IMR-90 (cell line): ENCODE results near the gene CPSF4L. TPM values are rescaled to one million over a fixed set of nuclear protein-coding genes. Genes with fewer than 3 reads are reported as not detected.

Experiments
- ATAC-seq: fragments of 200-7000 bp; cut with Tn5 transposase; 2 replicates; pipeline ENCODE4 v1.9.1; 2020; ENCODE audit warnings: low read depth, mild to moderate bottlenecking, moderate library complexity
- BruUV-seq: library from RNA; stranded (reverse); fragments of 400-500 nt; replicated peaks from 2 replicates; lab custom pipeline; 2021; lab: Mats Ljungman, UMichigan
- CTCF ChIA-PET: fragments of 300-600 bp; formaldehyde crosslinking; extraction: SDS; loops from one replicate; lab custom pipeline; 2021; ENCODE audit warnings: antibody characterized with exemption; lab: Yijun Ruan, JAX
- POLR2A ChIA-PET: fragments of 300-600 bp; sonication (Branson Sonifier 250); formaldehyde crosslinking; loops from one replicate; lab custom pipeline; 2022; ENCODE audit warnings: antibody characterized with exemption; ENCODE audit not compliant: unreplicated experiment; lab: Charles Lee
- DNase-seq: peaks from one replicate; pipeline ENCODE4 v3.0.0; 2013
- H2AFZ ChIP-seq: replicated peaks from 2 replicates; pipeline ENCODE3; 2013; ENCODE audit warnings: low read length, mild to moderate bottlenecking; ENCODE audit not compliant: poor library complexity
- H2AK5ac ChIP-seq: 2 replicates; pipeline ENCODE4 v1.6.1; 2013; ENCODE audit warnings: low read depth, low read length, inconsistent platforms
- H2AK9ac ChIP-seq: replicated peaks from 2 replicates; pipeline ENCODE3; 2013; ENCODE audit warnings: mild to moderate bottlenecking, low read depth, low read length, moderate library complexity; ENCODE audit not compliant: poor library complexity
- H2BK120ac ChIP-seq: 2 replicates; pipeline ENCODE4 v1.6.1; 2013; ENCODE audit warnings: low read depth, low read length, inconsistent platforms
- H2BK15ac ChIP-seq: 3 replicates; pipeline ENCODE4 v1.6.1; 2013; ENCODE audit warnings: low read depth, low read length, inconsistent platforms
- H2BK20ac ChIP-seq: 2 replicates; pipeline ENCODE4 v1.6.1; 2013; ENCODE audit warnings: low read depth, mild to moderate bottlenecking, inconsistent platforms, low read length, moderate library complexity
- H2BK5ac ChIP-seq: 2 replicates; pipeline ENCODE4 v1.6.1; 2013; ENCODE audit warnings: mild to moderate bottlenecking, low read depth, low read length, inconsistent platforms; ENCODE audit not compliant: poor library complexity, severe bottlenecking
- H3K14ac ChIP-seq: replicated peaks from 2 replicates; pipeline ENCODE4 v1.6.1; 2013; ENCODE audit warnings: low read depth, low read length, inconsistent platforms
- H3K18ac ChIP-seq: 2 replicates; pipeline ENCODE4 v1.6.1; 2013; ENCODE audit warnings: low read depth, low read length, control low read depth
- H3K23ac ChIP-seq: 2 replicates; pipeline ENCODE4 v1.6.1; 2013; ENCODE audit warnings: low read depth, low read length, inconsistent platforms
- H3K27ac ChIP-seq: 2 replicates; pipeline ENCODE4 v1.5.1; 2013; ENCODE audit warnings: mild to moderate bottlenecking, control low read depth, low read length; ENCODE audit not compliant: insufficient read depth
- H3K27me3 ChIP-seq: 2 replicates; pipeline ENCODE4 v1.6.1; 2013; ENCODE audit warnings: low read length; ENCODE audit not compliant: control insufficient read depth, insufficient read depth
- H3K36me3 ChIP-seq: 2 replicates; pipeline ENCODE4 v1.6.1; 2013; ENCODE audit warnings: low read length, mixed read lengths; ENCODE audit not compliant: control insufficient read depth, insufficient read depth
- H3K4ac ChIP-seq: 2 replicates; pipeline ENCODE4 v1.6.1; 2013; ENCODE audit warnings: low read depth, low read length, inconsistent platforms
- H3K4me1 ChIP-seq: 2 replicates; pipeline ENCODE4 v1.6.1; 2013; ENCODE audit warnings: low read length, mixed read lengths; ENCODE audit not compliant: control insufficient read depth, insufficient read depth
- H3K4me2 ChIP-seq: 2 replicates; pipeline ENCODE4 v1.6.1; 2013; ENCODE audit warnings: low read depth, mild to moderate bottlenecking, control low read depth, low read length, moderate library complexity
- H3K4me3 ChIP-seq: 2 replicates; pipeline ENCODE4 v1.5.1; 2013; ENCODE audit warnings: low read depth, mild to moderate bottlenecking, control low read depth, low read length, moderate library complexity; ENCODE audit not compliant: insufficient read depth
- H3K56ac ChIP-seq: 2 replicates; pipeline ENCODE4 v1.6.1; 2013; ENCODE audit warnings: low read length, inconsistent platforms; ENCODE audit not compliant: insufficient read depth; ENCODE audit errors: extremely low read depth
- H3K79me1 ChIP-seq, 2 experiments: 2 replicates each; pipeline ENCODE4 v1.6.1; 2013; ENCODE audit warnings: low read length in 2 of 2, inconsistent platforms in 1 of 2, low read depth in 1 of 2
- H3K9ac ChIP-seq: 2 replicates; pipeline ENCODE4 v1.6.1; 2013; ENCODE audit warnings: low read depth, low read length, control low read depth
- H3K9me1 ChIP-seq: 2 replicates; pipeline ENCODE4 v1.6.1; 2013; ENCODE audit warnings: low read length, inconsistent platforms; ENCODE audit not compliant: insufficient read depth
- H3K9me3 ChIP-seq: 2 replicates; pipeline ENCODE4 v1.6.1; 2013; ENCODE audit warnings: low read length; ENCODE audit not compliant: control insufficient read depth, insufficient read depth
- H4K20me1 ChIP-seq: 2 replicates; pipeline ENCODE4 v1.6.1; 2013; ENCODE audit warnings: low read length, inconsistent platforms; ENCODE audit not compliant: insufficient read depth
- H4K5ac ChIP-seq: 2 replicates; pipeline ENCODE4 v1.6.1; 2013; ENCODE audit warnings: mild to moderate bottlenecking, low read depth, low read length, control low read depth
- H4K8ac ChIP-seq, 2 experiments: 2 replicates each; pipeline ENCODE4 v1.6.1; 2013; ENCODE audit warnings: low read depth in 2 of 2, low read length in 2 of 2, control low read depth in 1 of 2, inconsistent platforms in 1 of 2
- H4K91ac ChIP-seq: 2 replicates; pipeline ENCODE4 v1.6.1; 2013; ENCODE audit warnings: low read depth, low read length, inconsistent platforms; ENCODE audit not compliant: insufficient read depth
- RFX5 ChIP-seq: IDR thresholded peaks from 2 replicates; pipeline ENCODE4 v1.8.0; 2012; ENCODE audit warnings: low read depth, mild to moderate bottlenecking, low read length, moderate library complexity
- SMC3 ChIP-seq: fragments of 150-350 bp; IDR thresholded peaks from 2 replicates; pipeline ENCODE4 v1.6.1; 2016; ENCODE audit warnings: low read depth, mild to moderate bottlenecking, antibody characterized with exemption, low read length, moderate library complexity
- USF2 ChIP-seq: fragments of 150-350 bp; IDR thresholded peaks from 2 replicates; pipeline ENCODE4 v1.6.1; 2017; ENCODE audit warnings: mild to moderate bottlenecking, antibody characterized with exemption, low read length, low read depth
- WGBS, 2 experiments: methylation state at CpG; one replicate each; pipeline versions ENCODE4 v1.1.5 to v1.1.7; 2013; ENCODE audit warnings: missing lambda C conversion rate in 2 of 2; ENCODE audit not compliant: insufficient read length in 1 of 2; ENCODE audit errors: extremely low coverage in 2 of 2; 5-methylcytosine and 5-hydroxymethylcytosine counted together
- dilution Hi-C: fragments of 300-500 bp; cut with HindIII; formaldehyde crosslinking; loops from one replicate; pipeline ENCODE4 v1.14.3; 2018; ENCODE audit warnings: low sequenced_read_pairs; ENCODE audit not compliant: unreplicated experiment
- in situ Hi-C: fragments of 300-500 bp; cut with MboI; formaldehyde crosslinking; loops from 3 replicates; pipeline ENCODE4 v1.14.3; 2019; ENCODE audit warnings: low sequenced_read_pairs, inconsistent platforms, mixed read lengths
- intact Hi-C: fragments of 100-400 bp; cut with micrococcal nuclease; formaldehyde crosslinking; loops from 2 replicates; pipeline ENCODE4 v1.10.0; 2022
- polyA plus RNA-seq, 3 experiments: library from polyadenylated mRNA; depleted of rRNA; stranded (reverse); fragments of >200 nt; gene quantifications; 2 replicates each; pipeline ENCODE4 v1.2.3, GENCODE V29; 2012; ENCODE audit warnings: low replicate concordance in 1 of 3
- total RNA-seq: library from RNA; depleted of rRNA; stranded (reverse); fragments of >200 nt; gene quantifications from 2 replicates; pipeline ENCODE4 v1.2.3, GENCODE V29; 2012

The CPSF4L gene
- total and polyA plus RNA-seq, 2 of the 4 experiments (the other 2 are of a cell fraction) = not detected

- DNase-seq = no peak
- dilution Hi-C loops (no loop called here), intact Hi-C loops (no loop called here), in situ Hi-C loops (no loop called here)
- Histone ChIP-seq H3K4me3 (no peak overlapping the region), H3K9me3 (no peaks in the 10 kb centered on the region), H3K14ac (no peak overlapping the region), H3K27ac (no peak overlapping the region), H3K56ac (no peak overlapping the region), H4K20me1 (peaks cover 38% of the 10 kb centered on the region), H2BK20ac (no peak overlapping the region), H3K23ac (no peak overlapping the region), H2AFZ (no peak overlapping the region), H3K79me1 (peaks cover 16 to 66% of the 10 kb centered on the region in 2 experiments), H2BK15ac (no peak overlapping the region), H2BK120ac (no peak overlapping the region), H3K18ac (no peak overlapping the region), H4K8ac (no peak overlapping the region), H3K4me1 (peaks cover 18% of the 10 kb centered on the region), H3K27me3 (no peaks in the 10 kb centered on the region), H2BK5ac (no peak overlapping the region), H2AK5ac (no peak overlapping the region), H4K5ac (no peak overlapping the region), H3K4me2 (no peak overlapping the region; the same call in 1 of the 2 replicates), H3K9ac (no peak overlapping the region), H3K9me1 (peaks cover 18% of the 10 kb centered on the region), H2AK9ac (no peak overlapping the region), H3K36me3 (peaks cover 3% of the 10 kb centered on the region; the same call in 1 of the 2 replicates), H4K91ac (no peak overlapping the region), H3K4ac (no peak overlapping the region)
- CTCF ChIA-PET = no interaction called here
- 0 out of 2 replicates have a peak, but pooled peaks have one; percentile 12 for ATAC-seq
- TF ChIP-seq USF2 (peak; percentile 20; the same call in 1 of the 2 replicates), RFX5 (no peak), SMC3 (no peak)
- 80% methylated on average over 1 of the region's 15 CpGs; no CpG with 5 or more reads in 1 of the 2 experiments for WGBS, 2 experiments
- POLR2A ChIA-PET = interaction anchor here (0.6 to 1.2 kb wide), 2 partner anchors 13 to 55 kb away, joined by 5 to 9 read pairs; no protein-coding TSS in a partner anchor
- no TSS peak for BruUV-seq
Measured at GRCh38 chr17:73297934-73298861, 36.5 kb upstream of the CPSF4L start.
